Neural cell (in vitro differentiated cells): Measurements from ENCODE around the gene DUSP18. TPM values are rescaled to one million over a fixed set of nuclear protein-coding genes. Genes with fewer than 3 reads are reported as not detected.

Source experiments
- H2AFZ ChIP-seq: fragments of 200-600, 300-800 bp; sonication (generic), shearing (Covaris generic); 2 replicates; pipeline ENCODE4 v1.6.0; 2014; ENCODE audit warnings: low read depth, mild to moderate bottlenecking, antibody characterized with exemption, low read length, moderate library complexity
- H3F3A ChIP-seq: fragments of 200-600 bp; shearing (Covaris generic); 2 replicates; pipeline ENCODE4 v1.6.1; 2016; ENCODE audit warnings: mild to moderate bottlenecking, moderate library complexity, mixed read lengths, antibody characterized with exemption, low read length; ENCODE audit not compliant: insufficient read depth, poor library complexity, severe bottlenecking
- H3K27ac ChIP-seq: fragments of 200-600, 300-800 bp; sonication (generic), shearing (Covaris generic); 2 replicates; pipeline ENCODE4 v1.5.1; 2014; ENCODE audit warnings: mild to moderate bottlenecking, low read length, moderate library complexity
- H3K27me3 ChIP-seq: fragments of 300-800, 200-600 bp; sonication (generic), shearing (Covaris generic); 2 replicates; pipeline ENCODE4 v1.6.0; 2014; ENCODE audit warnings: mild to moderate bottlenecking, low read depth, low read length, moderate library complexity; ENCODE audit not compliant: insufficient read depth
- H3K36me3 ChIP-seq: fragments of 300-800, 200-600 bp; sonication (generic), shearing (Covaris generic); 2 replicates; pipeline ENCODE4 v1.5.1; 2014; ENCODE audit warnings: mild to moderate bottlenecking, antibody characterized with exemption, low read length, moderate library complexity; ENCODE audit not compliant: insufficient read depth
- H3K4me2 ChIP-seq: fragments of 300-800, 200-600 bp; sonication (generic), shearing (Covaris generic); 2 replicates; pipeline ENCODE4 v1.6.0; 2014; ENCODE audit warnings: mild to moderate bottlenecking, low read length
- H3K4me3 ChIP-seq: fragments of 300-800, 200-600 bp; sonication (generic), shearing (Covaris generic); 2 replicates; pipeline ENCODE4 v1.5.1; 2014; ENCODE audit warnings: mild to moderate bottlenecking, low read length, moderate library complexity
- H3K79me2 ChIP-seq: fragments of 200-600 bp; shearing (Covaris generic); replicated peaks from 2 replicates; pipeline ENCODE4 v1.6.0; 2014; ENCODE audit warnings: mild to moderate bottlenecking, low read length, moderate library complexity; ENCODE audit not compliant: insufficient read depth
- H3K9ac ChIP-seq: fragments of 300-800, 200-600 bp; sonication (generic), shearing (Covaris generic); 2 replicates; pipeline ENCODE4 v1.6.1; 2016; ENCODE audit warnings: mild to moderate bottlenecking, low read length, mixed read lengths
- H3K9me2 ChIP-seq: fragments of 200-600 bp; shearing (Covaris generic); 2 replicates; pipeline ENCODE4 v1.6.1; 2016; ENCODE audit warnings: mild to moderate bottlenecking, low read length, mixed read lengths; ENCODE audit not compliant: insufficient read depth
- H3K9me3 ChIP-seq: fragments of 200-600, 300-800 bp; sonication (generic), shearing (Covaris generic); 2 replicates; pipeline ENCODE4 v1.6.1; 2016; ENCODE audit warnings: mild to moderate bottlenecking, mixed run types, low read length, moderate library complexity, mixed read lengths
- H4K20me1 ChIP-seq: fragments of 200-600 bp; shearing (Covaris generic); 2 replicates; pipeline ENCODE4 v1.6.1; 2016; ENCODE audit warnings: mild to moderate bottlenecking, mixed run types; ENCODE audit not compliant: insufficient read depth
- CTCF ChIP-seq: fragments of 450-650 bp; IDR thresholded peaks from 2 replicates; pipeline ENCODE4 v1.5.1; 2014; ENCODE audit warnings: antibody characterized with exemption, mild to moderate bottlenecking, moderate library complexity; ENCODE audit not compliant: poor library complexity, severe bottlenecking
- EP300 ChIP-seq: fragments of 450-650 bp; conservative IDR thresholded peaks from 2 replicates; pipeline ENCODE4 v1.6.1; 2014; ENCODE audit warnings: antibody characterized with exemption, mild to moderate bottlenecking, moderate library complexity; ENCODE audit not compliant: poor library complexity, severe bottlenecking
- EZH2 ChIP-seq: fragments of 200-600, 300-800 bp; shearing (Covaris generic), sonication (generic); IDR thresholded peaks from 2 replicates; pipeline ENCODE4 v1.6.1; 2014; ENCODE audit warnings: antibody characterized with exemption, low read length, borderline replicate concordance, mild to moderate bottlenecking; ENCODE audit not compliant: insufficient read depth, poor library complexity, severe bottlenecking
- MXI1 ChIP-seq: fragments of 450-650 bp; conservative IDR thresholded peaks from 2 replicates; pipeline ENCODE4 v1.6.1; 2014; ENCODE audit warnings: antibody characterized with exemption, mild to moderate bottlenecking; ENCODE audit not compliant: poor library complexity, severe bottlenecking
- POLR2AphosphoS5 ChIP-seq: IDR thresholded peaks from 2 replicates; pipeline ENCODE4 v1.6.1; 2012
- RAD21 ChIP-seq: fragments of 450-650 bp; conservative IDR thresholded peaks from 2 replicates; pipeline ENCODE4 v1.6.1; 2014; ENCODE audit warnings: antibody characterized with exemption, mild to moderate bottlenecking, moderate library complexity
- REST ChIP-seq: IDR thresholded peaks from 2 replicates; pipeline ENCODE4 v1.6.1; 2012; ENCODE audit warnings: borderline replicate concordance
- SMC3 ChIP-seq: fragments of 450-650 bp; conservative IDR thresholded peaks from 2 replicates; pipeline ENCODE4 v1.6.1; 2014; ENCODE audit warnings: antibody characterized with exemption, mild to moderate bottlenecking, moderate library complexity; ENCODE audit not compliant: poor library complexity
- TAF1 ChIP-seq: IDR thresholded peaks from 2 replicates; pipeline ENCODE4 v1.6.1; 2012; ENCODE audit warnings: low read depth
- polyA plus RNA-seq: library from polyadenylated mRNA; depleted of rRNA; stranded (reverse); fragments of >200 nt; gene quantifications from 2 replicates; pipeline ENCODE4 v1.2.3, GENCODE V29; 2014

DUSP18 gene
- polyA plus RNA-seq, 1 donor from 2014 or later, result 18.6 TPM

GRCh38 chr22:30695351-30695851, 27.7 kb upstream of the DUSP18 start:
- H3F3A ChIP-seq, result no peaks in the 10 kb centered on the region
- peak overlapping the region; percentile 95 for H3K4me3 ChIP-seq
- TF ChIP-seq REST, result no peak
- TF ChIP-seq CTCF, result no peak
- TF ChIP-seq SMC3, result no peak
- TF ChIP-seq TAF1, result no peak
- TF ChIP-seq EZH2, result no peak
- TF ChIP-seq MXI1, result no peak
- TF ChIP-seq POLR2AphosphoS5, result no peak
- no peak for TF ChIP-seq EP300
- no peak for TF ChIP-seq RAD21
- H3K9ac ChIP-seq, result peak overlapping the region; percentile 83
- peak overlapping the region; percentile 51 for H2AFZ ChIP-seq
- H3K27me3 ChIP-seq, result no peaks in the 10 kb centered on the region
- H3K4me2 ChIP-seq, result peak overlapping the region; percentile 82
- H3K36me3 ChIP-seq, result no peaks in the 10 kb centered on the region
- H3K79me2 ChIP-seq, result no peaks in the 10 kb centered on the region
- no peaks in the 10 kb centered on the region for H3K9me3 ChIP-seq
- H3K9me2 ChIP-seq, result no peaks in the 10 kb centered on the region
- H4K20me1 ChIP-seq, result no peaks in the 10 kb centered on the region
- no peak overlapping the region for H3K27ac ChIP-seq

- no peaks in the 10 kb centered on the region for H3K9me3 ChIP-seq
- peak within 1 kb of the TSS; percentile 83 for H3K9ac ChIP-seq
- peak within 1 kb of the TSS; percentile 80 for H2AFZ ChIP-seq
- H3K27me3 ChIP-seq, result no peaks in the 10 kb centered on the region
- no peaks in the 10 kb centered on the region for H3F3A ChIP-seq
- H3K4me2 ChIP-seq, result peak within 1 kb of the TSS; percentile 82
- H4K20me1 ChIP-seq, result no peaks in the 10 kb centered on the region
- H3K4me3 ChIP-seq, result peak within 1 kb of the TSS; percentile 95
- H3K79me2 ChIP-seq, result no peaks in the 10 kb centered on the region
- peak within 1 kb of the TSS; percentile 74 for H3K27ac ChIP-seq
- TF ChIP-seq SMC3 (peak; percentile 46), CTCF (peak; percentile 31), POLR2AphosphoS5 (peak; percentile 32), EZH2 (no peak), REST (no peak), TAF1 (peak; percentile 64), EP300 (no peak), MXI1 (peak; percentile 17), RAD21 (peak; percentile 43)
- H3K9me2 ChIP-seq, result no peaks in the 10 kb centered on the region
- H3K36me3 ChIP-seq, result no peaks in the 10 kb centered on the region
Measured at GRCh38 chr22:30694640-30695350, 27.1 kb upstream of the DUSP18 start, which contains the start of gene OSBP2. Gene OSBP2, plus strand, starts transcription at chr22:30694874. Its CDS starts 36 bp downstream, at chr22:30694910.
